GM23338 (cell line): ENCODE measurements around the gene STIM1. TPM values are rescaled to one million over a fixed set of nuclear protein-coding genes. Genes with fewer than 3 reads are reported as not detected.

Experiments
- ATAC-seq: fragments of 200-7000 bp; cut with Tn5 transposase; 3 replicates; pipeline ENCODE4 v1.9.1; 2020
- DNase-seq: peaks from one replicate; pipeline ENCODE4 v3.0.0-alpha.2; 2015; ENCODE audit warnings: low spot score
- H2AFZ ChIP-seq: fragments of 200-600 bp; sonication (generic); 2 replicates; pipeline ENCODE4 v1.8.0; 2016; ENCODE audit warnings: antibody characterized with exemption, mild to moderate bottlenecking, moderate library complexity
- H3F3A ChIP-seq: fragments of 200-600 bp; sonication (generic); replicated peaks from 2 replicates; pipeline ENCODE4 v1.8.0; 2017; ENCODE audit warnings: antibody characterized with exemption, mixed run types, low read depth
- H3K27ac ChIP-seq: fragments of 200-600 bp; sonication (generic); 2 replicates; pipeline ENCODE4 v1.6.1; 2016; ENCODE audit warnings: low read depth
- H3K27me3 ChIP-seq: fragments of 200-600 bp; sonication (generic); 2 replicates; pipeline ENCODE4 v1.8.0; 2016; ENCODE audit warnings: mild to moderate bottlenecking, mixed run types, moderate library complexity; ENCODE audit not compliant: insufficient read depth
- H3K36me3 ChIP-seq: fragments of 200-600 bp; sonication (generic); 2 replicates; pipeline ENCODE4 v1.8.0; 2016; ENCODE audit warnings: mild to moderate bottlenecking; ENCODE audit not compliant: insufficient read depth
- H3K4me1 ChIP-seq: fragments of 200-600 bp; sonication (generic); 2 replicates; pipeline ENCODE4 v1.8.0; 2016; ENCODE audit warnings: mild to moderate bottlenecking, moderate library complexity; ENCODE audit not compliant: insufficient read depth
- H3K4me2 ChIP-seq: fragments of 200-600 bp; sonication (generic); 2 replicates; pipeline ENCODE4 v1.7.1; 2017; ENCODE audit warnings: mixed run types
- H3K4me3 ChIP-seq: fragments of 200-600 bp; sonication (generic); 2 replicates; pipeline ENCODE4 v1.6.1; 2016; ENCODE audit warnings: mixed run types
- H3K79me2 ChIP-seq: fragments of 200-600 bp; sonication (generic); replicated peaks from 2 replicates; pipeline ENCODE4 v1.8.0; 2017; ENCODE audit warnings: mild to moderate bottlenecking; ENCODE audit not compliant: insufficient read depth
- H3K9me2 ChIP-seq: fragments of 200-600 bp; sonication (generic); 2 replicates; pipeline ENCODE4 v1.8.0; 2017; ENCODE audit not compliant: insufficient read depth
- H4K20me1 ChIP-seq: fragments of 200-600 bp; sonication (generic); replicated peaks from 2 replicates; pipeline ENCODE4 v1.8.0; 2017; ENCODE audit warnings: mild to moderate bottlenecking; ENCODE audit not compliant: insufficient read depth
- H3K27ac Mint-ChIP-seq: 2 replicates; pipeline ENCODE4 v1.8.0; 2020; ENCODE audit warnings: inconsistent platforms, mild to moderate bottlenecking, moderate library complexity, mixed read lengths
- H3K27me3 Mint-ChIP-seq: 3 replicates; pipeline ENCODE4 v1.8.0; 2022; ENCODE audit warnings: low read depth, mild to moderate bottlenecking, moderate library complexity, mixed read lengths, inconsistent platforms; ENCODE audit not compliant: insufficient read depth, poor library complexity
- H3K36me3 Mint-ChIP-seq: 3 replicates; pipeline ENCODE4 v1.8.0; 2021; ENCODE audit warnings: low read depth, mild to moderate bottlenecking, inconsistent platforms, moderate library complexity, mixed read lengths
- H3K4me1 Mint-ChIP-seq: 3 replicates; pipeline ENCODE4 v1.8.0; 2020; ENCODE audit warnings: mild to moderate bottlenecking, inconsistent platforms, mixed read lengths
- H3K4me3 Mint-ChIP-seq: 3 replicates; pipeline ENCODE4 v1.8.0; 2021; ENCODE audit warnings: moderate library complexity, mild to moderate bottlenecking, inconsistent platforms, mixed read lengths
- H3K9me3 Mint-ChIP-seq: 3 replicates; pipeline ENCODE4 v1.8.0; 2020; ENCODE audit warnings: moderate library complexity, mild to moderate bottlenecking, inconsistent platforms, mixed read lengths
- CREB1 ChIP-seq: fragments of 250-450 bp; sonication (Bioruptor Pico); IDR thresholded peaks from 2 replicates; pipeline ENCODE4 v1.5.0; 2020; ENCODE audit warnings: low read depth, mild to moderate bottlenecking, moderate library complexity
- CTCF ChIP-seq, 2 experiments: fragments of 200-600 bp in 1 of 2; sonication (generic) in 1 of 2; conservative IDR thresholded peaks; 2 replicates each; pipeline versions ENCODE4 v1.5.1 to v1.6.1; 2016 to 2017; ENCODE audit warnings: antibody characterized with exemption in 2 of 2, low read depth in 2 of 2, mild to moderate bottlenecking in 2 of 2, moderate library complexity in 1 of 2
- EZH2 ChIP-seq: fragments of 200-600 bp; sonication (generic); IDR thresholded peaks from one replicate; pipeline ENCODE4 v1.8.0; 2017; ENCODE audit warnings: antibody characterized with exemption, mild to moderate bottlenecking, low read depth; ENCODE audit not compliant: unreplicated experiment
- EZH2phosphoT487 ChIP-seq: fragments of 200-600 bp; sonication (generic); IDR thresholded peaks from one replicate; pipeline ENCODE4 v1.8.1; 2018; ENCODE audit warnings: antibody characterized with exemption; ENCODE audit not compliant: unreplicated experiment
- JUNB ChIP-seq: IDR thresholded peaks from one replicate; pipeline ENCODE4 v1.6.1; 2016; ENCODE audit warnings: antibody characterized with exemption; ENCODE audit not compliant: unreplicated experiment
- NANOG ChIP-seq: IDR thresholded peaks from 2 replicates; pipeline ENCODE4 v1.6.1; 2016; ENCODE audit warnings: antibody characterized with exemption, borderline replicate concordance
- POLR2AphosphoS5 ChIP-seq: IDR thresholded peaks from 2 replicates; pipeline ENCODE4 v1.6.1; 2016; ENCODE audit warnings: antibody characterized with exemption, low read depth
- REST ChIP-seq: IDR thresholded peaks from one replicate; pipeline ENCODE4 v1.6.1; 2018; ENCODE audit warnings: antibody characterized with exemption; ENCODE audit not compliant: unreplicated experiment
- STAT1 ChIP-seq: IDR thresholded peaks from one replicate; pipeline ENCODE4 v1.6.1; 2016; ENCODE audit warnings: antibody characterized with exemption; ENCODE audit not compliant: unreplicated experiment
- ZNF114 ChIP-seq: fragments of 250-450 bp; sonication (Bioruptor Pico); IDR thresholded peaks from 2 replicates; pipeline ENCODE4 v1.5.0; 2020; ENCODE audit warnings: mild to moderate bottlenecking, moderate library complexity
- ZNF331 ChIP-seq: fragments of 250-450 bp; sonication (Bioruptor Pico); IDR thresholded peaks from 2 replicates; pipeline ENCODE4 v1.5.0; 2020; ENCODE audit warnings: low read depth, mild to moderate bottlenecking, moderate library complexity
- ZNF462 ChIP-seq: fragments of 250-450 bp; sonication (Bioruptor Pico); IDR thresholded peaks from 2 replicates; pipeline ENCODE4 v1.5.0; 2020; ENCODE audit warnings: mild to moderate bottlenecking, moderate library complexity
- polyA plus RNA-seq: library from polyadenylated mRNA; unstranded; fragments of >200 nt; fragmentation: Nextera tagmentation; extraction: Ambion mirVana; gene quantifications from 2 replicates; pipeline ENCODE4 v1.2.1, GENCODE V29; 2016
- total RNA-seq: library from RNA; depleted of rRNA; stranded (reverse); fragments of >200 nt; shearing (Covaris generic); gene quantifications from 2 replicates; pipeline ENCODE4 v1.2.3, GENCODE V29; 2014

Gene STIM1
- total and polyA plus RNA-seq, 2 experiments from 2014 or later, result 3.5 to 14.0 TPM

GRCh38 chr11:3890014-3890413 lies 34.5 kb downstream of the STIM1 start:
- ATAC-seq (no peak), DNase-seq (no peak)
- Histone ChIP-seq H3F3A (no peaks in the 10 kb centered on the region), H2AFZ (no peak overlapping the region), H4K20me1 (0 out of 2 replicates have a peak, but pooled peaks cover 3% of the 10 kb centered on the region), H3K27me3 (no peaks in the 10 kb centered on the region), H3K79me2 (no peaks in the 10 kb centered on the region), H3K4me3 (no peak overlapping the region), H3K9me2 (no peaks in the 10 kb centered on the region), H3K4me2 (no peak overlapping the region), H3K27ac (no peak overlapping the region), H3K36me3 (no peaks in the 10 kb centered on the region), H3K4me1 (no peaks in the 10 kb centered on the region)
- TF ChIP-seq NANOG, result no peak
- Mint-ChIP-seq H3K4me3 (no peak overlapping the region), H3K27ac (no peak overlapping the region), H3K36me3 (no peaks in the 10 kb centered on the region), H3K9me3 (no peaks in the 10 kb centered on the region), H3K27me3 (no peaks in the 10 kb centered on the region), H3K4me1 (no peaks in the 10 kb centered on the region)

- Histone ChIP-seq H3K36me3 (no peaks in the 10 kb centered on the region), H3K9me2 (no peaks in the 10 kb centered on the region), H4K20me1 (0 out of 2 replicates have a peak, but pooled peaks cover 3% of the 10 kb centered on the region), H3K4me3 (no peak overlapping the region), H3K27ac (no peak overlapping the region), H3K4me1 (no peaks in the 10 kb centered on the region), H3F3A (no peaks in the 10 kb centered on the region), H3K79me2 (no peaks in the 10 kb centered on the region), H3K27me3 (no peaks in the 10 kb centered on the region), H2AFZ (no peak overlapping the region), H3K4me2 (no peak overlapping the region)
- no peak for ATAC-seq
- H3K27ac Mint-ChIP-seq, result no peak overlapping the region
- no peaks in the 10 kb centered on the region for H3K4me1 Mint-ChIP-seq
- no peaks in the 10 kb centered on the region for H3K36me3 Mint-ChIP-seq
- no peaks in the 10 kb centered on the region for H3K9me3 Mint-ChIP-seq
- no peaks in the 10 kb centered on the region for H3K27me3 Mint-ChIP-seq
- no peak overlapping the region for H3K4me3 Mint-ChIP-seq
- DNase-seq, result no peak
- TF ChIP-seq EZH2phosphoT487 (no peak), JUNB (no peak), CTCF (conservative IDR thresholded peaks at IDR 0.05; ENCODE audit: low read depth in 2 of 2) (no peak), STAT1 (no peak), POLR2AphosphoS5 (no peak), REST (no peak), NANOG (no peak), ZNF114 (CRISPR knock-in tag) (no peak), CREB1 (CRISPR knock-in tag) (no peak), EZH2 (no peak), ZNF462 (no peak), ZNF331 (CRISPR knock-in tag) (no peak)
These were observed 35.3 kb downstream of the STIM1 start for GRCh38 chr11:3890806-3891205.
